GM21526 (cell line): ENCODE data around the gene AKR1B1.

Experiments
- ATAC-seq: cut with Tn5 transposase; IDR thresholded peaks from one replicate; pipeline ENCODE4 v1.9.1; 2021; ENCODE audit warnings: moderate library complexity; ENCODE audit not compliant: unreplicated experiment, low FRiP score

The AKR1B1 gene

DNA sequence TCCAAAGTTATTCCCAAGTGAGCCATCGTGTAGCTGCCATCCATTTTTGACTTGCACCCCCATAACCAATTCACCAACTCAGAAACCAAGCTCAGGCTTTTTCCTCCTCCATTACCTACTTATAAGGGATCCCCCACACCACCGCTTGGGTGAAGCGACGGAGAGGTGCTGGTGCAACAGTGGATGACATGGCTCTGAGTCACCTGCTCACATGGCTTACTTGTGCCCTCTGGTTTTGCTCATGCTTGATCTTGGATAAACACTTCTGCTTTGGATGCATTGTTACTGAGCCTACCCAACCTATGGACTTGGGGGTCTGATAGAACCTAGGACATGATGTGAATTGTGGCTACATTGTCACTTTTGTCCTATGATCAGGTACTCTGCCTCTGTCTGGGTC, 12.0 kb upstream of the AKR1B1 start:
- no peak for ATAC-seq

DNA sequence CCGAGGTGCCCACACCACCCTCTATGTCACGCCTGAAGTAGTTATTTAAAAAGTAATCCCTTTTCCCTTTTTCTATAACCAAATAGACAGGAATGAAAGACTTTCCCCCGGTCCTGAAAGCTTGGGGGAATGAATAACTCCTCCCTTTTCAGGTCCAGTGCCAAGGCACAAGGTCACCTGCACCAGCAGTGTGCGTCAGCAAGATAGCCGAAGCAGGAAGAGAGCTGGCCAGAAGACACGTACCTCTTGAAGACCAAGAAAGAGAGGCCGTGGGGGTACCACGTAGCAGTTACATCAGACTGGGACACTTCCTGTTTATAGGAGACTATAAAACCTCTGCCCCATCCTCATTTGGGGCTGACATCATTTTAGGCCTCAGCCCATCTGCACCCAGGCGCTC, 10.7 kb upstream of the AKR1B1 start:
- no peak for ATAC-seq

DNA sequence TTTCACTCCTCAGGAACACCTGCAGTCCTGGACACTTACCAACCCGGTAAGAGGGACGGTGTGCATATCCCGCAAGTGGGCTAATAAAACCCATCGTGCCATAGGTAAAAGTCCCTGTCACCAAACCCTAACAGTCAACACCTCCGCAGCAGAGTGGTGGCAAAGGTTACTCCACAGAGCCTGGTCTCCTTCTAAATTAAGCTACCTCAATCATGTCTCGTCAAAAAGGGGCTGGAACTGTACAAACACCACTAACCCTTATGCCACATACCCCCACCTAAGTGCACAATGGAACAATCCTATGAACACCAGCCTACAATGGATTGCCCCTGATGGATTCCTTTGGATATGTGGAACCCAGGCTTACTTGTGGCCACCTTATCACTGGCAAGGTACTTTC, 9.6 kb upstream of the AKR1B1 start:
- no peak for ATAC-seq

DNA sequence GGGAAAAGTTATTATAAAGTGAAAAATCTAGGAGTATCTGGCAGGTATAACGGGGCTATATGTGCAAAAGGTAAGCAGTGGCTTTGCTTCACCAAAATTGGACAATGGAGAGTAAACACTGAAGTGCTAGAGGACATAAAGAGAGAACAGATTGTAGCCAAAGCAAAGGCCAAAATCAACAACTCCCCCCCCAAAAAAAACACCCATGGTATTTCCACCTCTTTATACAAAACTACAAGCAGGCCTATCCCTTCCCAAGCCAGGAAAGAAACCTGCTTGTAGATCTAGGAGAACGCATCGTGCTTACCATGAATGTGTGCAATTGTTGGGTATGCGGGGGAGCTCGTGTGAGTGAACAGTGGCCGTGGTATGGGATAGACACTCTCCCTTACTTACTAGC, 9.2 kb upstream of the AKR1B1 start:
- no peak for ATAC-seq

DNA sequence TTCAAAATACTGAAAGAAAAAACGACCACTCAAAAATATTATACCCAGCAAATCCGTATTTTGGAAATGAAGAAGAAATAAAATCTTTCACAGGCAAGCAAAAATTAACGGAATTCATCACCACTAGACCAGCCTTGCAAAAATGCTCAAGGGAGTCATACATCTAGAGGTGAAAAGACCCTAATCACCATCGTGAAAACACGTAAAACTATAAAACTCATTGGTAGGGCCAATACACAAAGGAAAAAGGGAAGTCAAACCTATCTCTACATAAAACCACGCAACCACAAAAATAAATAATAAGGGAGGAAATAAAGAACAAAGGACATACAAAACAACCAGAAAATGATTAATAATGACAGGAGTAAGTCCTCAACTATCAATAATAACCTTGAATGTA, 6.6 kb upstream of the AKR1B1 start:
- no peak for ATAC-seq

DNA sequence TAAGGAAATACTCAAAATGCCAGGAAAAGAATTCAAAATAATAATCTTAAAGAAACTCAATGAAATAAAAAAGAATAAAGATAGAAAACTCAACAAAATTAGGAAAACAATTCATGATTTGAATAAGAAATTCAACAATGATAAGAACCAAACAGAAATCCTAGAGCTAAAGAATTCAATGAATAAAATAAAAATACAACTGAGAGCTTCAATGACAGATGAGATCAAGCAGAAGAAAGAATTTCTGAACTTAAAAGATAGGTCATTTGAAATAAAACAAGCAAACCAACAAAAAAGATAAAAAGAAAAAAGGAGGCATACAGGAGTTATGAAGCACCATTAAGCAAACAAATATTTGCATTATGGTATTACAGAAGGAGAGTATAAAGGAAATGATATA, 5.6 kb upstream of the AKR1B1 start:
- no peak for ATAC-seq

DNA sequence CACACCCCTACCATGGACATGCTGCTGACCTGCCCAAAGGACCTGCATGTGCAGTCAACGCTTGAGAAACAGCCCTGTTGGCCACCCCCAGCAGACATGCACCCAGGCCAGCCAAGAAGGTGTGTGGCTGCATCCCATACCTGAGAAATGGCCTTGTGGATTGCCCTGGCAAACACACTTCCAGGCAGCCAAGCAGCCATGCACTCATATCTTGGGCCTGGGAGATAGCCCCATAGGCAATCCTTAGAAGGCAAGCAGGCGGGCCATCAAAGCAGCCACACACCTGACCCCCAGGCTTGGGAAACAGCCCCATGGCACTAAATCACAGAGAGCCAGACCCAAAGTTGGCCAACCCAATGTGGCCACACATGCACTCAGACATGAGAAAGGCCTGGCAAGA, 4.9 kb upstream of the AKR1B1 start:
- no peak for ATAC-seq

DNA sequence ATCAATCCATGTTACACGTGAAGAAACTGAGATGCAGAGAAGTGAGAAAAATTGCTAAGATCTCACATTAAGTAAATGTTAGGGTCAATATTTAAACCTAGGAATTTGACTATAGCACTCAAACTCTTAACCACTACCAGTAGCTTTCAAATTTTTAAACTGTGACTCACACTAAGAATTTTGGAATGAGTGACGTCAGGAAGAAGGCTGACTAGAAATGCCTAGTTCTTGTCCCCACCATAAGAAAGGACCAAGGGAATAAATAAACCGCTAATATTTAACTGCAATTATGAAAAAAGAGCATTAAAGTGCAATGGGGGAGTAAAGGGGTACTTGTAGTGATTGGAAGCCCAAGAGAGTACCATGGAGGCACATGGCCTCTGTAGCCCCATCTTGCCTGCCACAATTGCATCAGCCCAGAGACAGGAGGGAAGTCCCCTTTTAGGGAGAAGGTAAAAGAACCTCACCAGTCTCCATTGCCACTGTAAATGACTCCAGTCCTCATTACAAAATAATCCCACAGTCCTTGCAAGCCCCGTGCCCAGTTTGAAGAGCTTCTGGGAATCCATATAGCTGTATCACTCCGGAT, 3.5 kb upstream of the AKR1B1 start:
- no peak for ATAC-seq

DNA sequence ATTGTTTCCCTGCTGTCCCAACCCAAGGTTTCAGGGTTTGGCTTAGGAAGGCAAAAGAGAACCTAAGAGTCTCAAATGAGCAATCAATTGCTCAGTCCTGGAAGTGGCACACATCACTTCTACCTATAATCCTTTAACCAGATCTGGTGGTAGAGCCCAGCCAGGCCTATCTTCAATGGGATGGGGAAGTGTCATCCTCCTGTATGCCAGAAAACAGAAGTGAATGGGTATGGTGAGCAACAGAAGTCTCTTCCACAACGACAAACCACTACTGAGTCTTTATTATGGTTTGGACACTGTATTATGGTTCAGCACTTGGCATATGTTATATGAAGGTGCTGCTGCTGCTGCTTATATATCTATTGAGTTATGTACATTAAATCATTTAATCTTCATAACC, 3.0 kb upstream of the AKR1B1 start:
- ATAC-seq = no peak

DNA sequence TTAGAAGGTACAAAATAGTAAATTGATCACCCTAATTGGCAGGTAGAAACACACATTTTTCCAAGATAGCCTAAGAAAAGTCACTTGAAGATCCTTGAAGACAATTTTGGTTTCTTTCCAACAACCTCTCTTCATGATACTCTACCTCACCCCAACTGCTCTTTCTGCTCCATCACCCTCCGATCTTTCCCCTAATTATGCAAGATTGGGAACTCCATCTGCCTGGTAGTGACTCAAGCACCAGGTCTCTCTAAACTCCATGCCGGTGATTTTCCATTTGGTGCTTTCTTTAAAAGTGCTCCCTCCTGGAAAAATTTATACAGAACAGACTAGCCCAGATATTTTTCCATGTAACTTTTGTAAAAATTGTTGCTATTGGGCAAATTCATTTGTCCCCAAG, 1.1 kb upstream of the AKR1B1 start:
- no peak for ATAC-seq

DNA sequence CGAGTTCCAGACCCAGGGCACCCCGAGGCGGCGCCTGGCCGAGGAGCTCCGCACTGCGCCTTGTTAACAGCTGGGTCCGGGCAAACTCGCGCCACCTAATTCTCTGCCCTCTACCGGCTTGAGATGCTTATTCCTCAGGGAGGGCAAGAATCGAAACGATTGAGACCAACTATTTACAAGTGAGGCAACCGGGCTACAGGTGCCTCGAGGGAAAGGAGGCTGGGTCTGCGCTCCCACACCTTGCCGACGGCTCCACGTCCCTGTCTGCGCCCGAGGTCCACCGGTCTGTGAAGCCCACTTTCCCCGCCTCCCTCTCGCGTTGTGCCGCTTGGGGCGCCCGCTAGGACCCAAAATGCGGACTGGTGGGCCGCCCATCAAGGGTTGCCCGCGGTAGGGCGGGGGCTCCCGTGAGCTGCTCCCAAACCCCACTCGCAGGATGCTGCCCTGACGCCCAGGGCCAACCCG, 527 bp downstream of the AKR1B1 start:
- ATAC-seq = peak; percentile 54

DNA sequence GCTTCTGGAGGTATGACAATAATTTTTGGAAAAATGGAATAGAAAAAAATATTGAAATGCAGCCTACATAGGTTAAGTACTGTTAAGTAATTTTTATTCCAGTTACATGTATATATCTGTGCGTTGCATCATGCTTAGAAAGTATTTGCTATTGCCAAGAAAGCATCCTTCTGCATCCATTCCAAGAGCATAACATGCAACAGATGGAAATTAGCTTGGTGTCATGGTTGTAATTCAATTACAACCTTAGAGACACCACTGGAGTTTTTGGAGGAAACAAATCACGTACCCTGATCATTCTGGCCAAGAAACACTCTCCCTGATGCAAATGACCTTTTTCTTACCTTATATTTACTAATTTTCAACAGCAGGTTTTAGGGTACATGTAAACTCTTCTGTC, 1.7 kb downstream of the AKR1B1 start:
- no peak for ATAC-seq

DNA sequence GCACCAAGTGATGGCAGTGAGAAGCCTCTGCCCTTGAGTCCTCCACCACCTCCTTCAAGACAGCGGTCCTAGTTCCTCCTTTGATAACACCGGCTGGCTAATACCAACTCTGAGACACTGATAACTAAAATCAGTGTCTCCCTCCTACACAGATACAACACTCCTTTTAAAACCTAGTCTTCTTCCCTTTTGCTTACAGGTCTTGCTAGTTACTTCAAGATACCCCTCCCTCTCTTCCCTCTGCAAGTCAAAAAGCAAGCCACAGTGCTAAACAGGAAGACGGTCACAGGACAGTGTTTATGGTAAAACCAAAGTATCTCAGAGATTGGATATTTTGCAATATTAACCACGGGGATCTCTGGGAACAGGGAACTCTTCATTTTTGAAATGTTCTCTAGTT, 4.6 kb downstream of the AKR1B1 start:
- no peak for ATAC-seq

DNA sequence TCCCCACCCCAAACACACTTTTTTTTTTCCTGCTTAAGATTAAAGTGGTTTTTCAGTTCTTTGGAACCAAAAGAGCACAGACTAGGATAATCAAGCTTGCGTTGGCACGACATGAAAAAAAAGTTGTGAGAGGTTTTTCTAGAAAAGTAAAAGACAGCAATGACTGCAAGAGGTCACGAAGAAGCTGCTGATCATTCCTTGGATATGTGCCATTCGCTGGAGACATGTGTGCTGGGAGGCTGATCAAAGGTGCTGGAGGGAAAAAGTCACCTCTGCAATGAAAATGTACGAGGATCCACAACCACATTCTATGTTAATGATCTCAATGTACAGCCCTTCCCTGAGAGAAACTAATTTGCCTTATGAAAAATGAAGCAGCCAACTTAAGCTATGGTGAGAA, 5.4 kb downstream of the AKR1B1 start:
- ATAC-seq = no peak

DNA sequence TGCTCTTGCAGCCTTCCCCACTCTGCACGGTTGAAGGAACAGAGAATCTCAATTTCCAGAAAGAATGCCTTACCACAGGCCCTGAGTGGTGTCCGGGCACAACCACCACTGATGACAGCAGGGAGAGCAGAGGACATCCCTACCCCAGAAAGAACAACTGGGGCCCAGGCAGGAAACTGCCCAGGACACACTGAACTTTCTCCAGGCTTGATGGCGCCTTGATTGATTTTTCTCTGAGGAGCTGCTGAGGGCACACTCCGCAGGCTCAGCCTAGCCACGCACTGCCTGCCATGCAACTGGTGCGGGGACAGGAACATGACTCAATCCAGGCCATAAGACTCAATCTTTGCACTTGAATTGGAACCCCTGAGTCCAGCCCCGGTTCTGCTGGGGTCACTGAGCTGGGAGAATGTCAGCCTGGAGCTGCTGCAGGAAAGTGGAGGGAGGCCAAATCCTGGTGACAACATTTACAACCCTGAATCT, 5.9 kb downstream of the AKR1B1 start:
- ATAC-seq = no peak

DNA sequence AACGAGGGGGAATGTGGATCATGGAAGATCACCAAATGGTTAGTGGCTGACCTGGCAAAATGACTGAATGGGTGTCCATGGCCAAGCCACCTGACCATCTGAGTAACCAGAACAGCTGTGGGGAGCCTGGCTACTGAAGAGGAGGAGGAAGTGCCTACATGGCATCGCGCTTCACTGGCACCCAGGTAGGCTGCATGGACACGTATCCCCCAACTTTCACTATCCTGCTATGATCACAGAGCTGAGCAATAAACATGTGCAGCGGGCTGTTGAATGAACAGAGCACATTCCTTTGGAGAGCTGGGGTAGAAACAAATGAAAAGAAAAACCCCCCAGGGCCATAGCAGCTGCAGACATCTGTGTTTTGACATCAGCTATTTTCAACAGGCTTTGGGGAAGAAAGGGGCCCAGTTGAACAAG, 6.5 kb downstream of the AKR1B1 start:
- no peak for ATAC-seq

DNA sequence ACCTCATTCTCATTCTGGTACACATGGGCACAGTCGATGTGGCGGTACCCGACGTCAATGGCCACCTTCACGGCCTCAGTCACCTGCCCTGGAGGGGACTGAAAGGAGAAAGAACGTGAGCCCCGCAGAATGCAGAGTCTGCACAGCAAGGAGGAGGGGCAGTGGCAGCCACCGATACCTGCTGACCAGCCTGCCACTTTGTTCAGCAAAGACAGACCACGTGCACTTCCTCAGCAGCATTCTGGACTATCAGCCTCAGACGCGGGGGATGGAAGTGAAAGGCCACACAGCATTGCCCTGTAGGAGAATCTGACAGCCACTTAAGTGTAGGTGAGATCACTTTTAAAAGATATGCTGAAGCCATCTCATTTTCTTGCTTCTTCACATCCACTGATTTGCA, 7.2 kb downstream of the AKR1B1 start:
- ATAC-seq = no peak

DNA sequence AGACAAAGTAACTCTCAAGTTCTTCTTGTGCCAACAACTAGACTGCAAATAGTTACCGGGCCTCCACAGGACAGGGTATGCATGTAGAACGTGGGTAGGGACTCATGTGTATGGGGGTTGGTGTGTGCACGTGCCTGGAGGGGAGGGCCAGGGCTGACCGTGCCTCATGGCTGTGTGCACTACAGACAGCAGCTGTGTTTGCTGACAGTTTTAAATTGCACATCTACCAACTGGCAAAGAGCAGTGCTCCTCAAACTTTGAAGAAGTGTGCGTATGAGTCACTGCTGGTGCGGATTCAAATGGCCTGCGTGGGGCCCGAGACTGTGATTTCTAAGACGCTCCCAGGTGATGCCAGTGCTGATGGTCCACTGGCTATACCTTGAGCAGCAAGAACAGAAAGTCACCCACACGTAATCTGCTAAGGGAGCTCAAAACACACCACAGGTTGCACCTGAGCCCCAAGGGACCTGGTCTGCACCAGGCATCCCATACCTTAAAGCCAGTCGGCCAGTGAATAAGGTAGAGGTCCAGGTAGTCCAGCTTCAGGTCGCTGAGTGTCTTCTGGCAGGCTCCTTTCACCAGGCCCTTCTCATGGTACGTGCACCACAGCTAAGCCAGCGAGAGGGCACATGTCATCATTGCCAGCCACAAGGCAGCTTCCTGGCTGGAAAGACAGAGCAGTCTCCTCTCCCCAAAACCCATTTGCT, 8.5 kb downstream of the AKR1B1 start:
- ATAC-seq = no peak

DNA sequence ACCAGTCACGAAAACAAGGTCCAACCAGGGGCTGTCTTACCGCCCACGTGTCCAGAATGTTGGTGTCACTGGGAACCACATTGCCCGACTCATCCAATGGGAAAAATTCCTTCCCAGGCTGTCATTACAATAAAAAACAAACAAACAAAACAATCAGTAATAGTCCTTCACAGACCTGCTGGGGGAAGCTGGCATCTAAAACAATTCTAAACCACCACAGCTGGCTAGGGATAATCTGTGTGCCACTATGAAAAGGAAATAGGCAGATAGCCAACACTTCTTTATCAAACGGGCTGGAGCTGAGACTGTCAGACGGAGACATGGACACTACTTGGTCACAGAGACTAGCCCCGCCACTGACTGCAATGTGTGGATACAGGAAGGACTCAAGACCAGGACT, 9.2 kb downstream of the AKR1B1 start:
- ATAC-seq = no peak

DNA sequence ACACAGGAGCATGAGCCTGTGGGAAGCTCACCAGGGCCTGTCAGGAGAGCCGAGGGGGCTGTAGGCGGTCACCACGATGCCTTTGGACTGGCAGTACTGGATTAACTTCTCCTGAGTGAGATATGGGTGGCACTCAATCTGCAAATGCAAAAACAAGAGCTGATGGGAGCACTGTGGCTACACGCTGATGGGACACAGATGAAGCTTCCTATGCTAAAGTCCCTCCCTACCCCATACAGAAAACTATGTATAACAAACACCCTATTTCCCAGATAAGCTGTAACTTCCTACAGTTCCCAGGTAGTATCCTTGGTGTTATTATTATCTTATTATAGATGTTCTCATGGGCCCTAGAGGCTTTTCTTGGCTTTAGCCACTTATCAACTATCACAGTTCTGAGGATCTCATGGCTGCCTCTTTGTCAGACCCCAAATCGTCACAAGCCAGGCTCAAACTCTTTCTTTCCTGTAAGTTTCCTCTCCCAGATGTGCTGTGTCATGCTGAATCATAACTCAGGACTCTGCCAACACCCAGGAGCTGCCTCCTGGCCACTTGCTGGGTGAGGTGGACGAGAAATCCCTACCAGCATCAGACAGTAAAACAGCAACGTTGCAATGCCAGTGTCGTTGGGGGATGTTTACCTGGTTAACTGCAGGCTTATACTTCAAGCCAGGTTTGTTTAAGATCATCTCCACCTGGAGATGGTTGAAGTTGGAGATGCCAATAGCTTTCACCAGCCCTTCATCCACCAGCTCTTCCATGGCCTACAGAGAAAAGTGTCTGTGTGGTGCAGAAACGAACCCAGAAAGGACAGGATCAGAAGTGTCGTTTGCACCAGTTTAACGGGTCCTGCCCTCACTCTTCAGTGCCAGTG, 10.3 kb downstream of the AKR1B1 start:
- no peak for ATAC-seq

DNA sequence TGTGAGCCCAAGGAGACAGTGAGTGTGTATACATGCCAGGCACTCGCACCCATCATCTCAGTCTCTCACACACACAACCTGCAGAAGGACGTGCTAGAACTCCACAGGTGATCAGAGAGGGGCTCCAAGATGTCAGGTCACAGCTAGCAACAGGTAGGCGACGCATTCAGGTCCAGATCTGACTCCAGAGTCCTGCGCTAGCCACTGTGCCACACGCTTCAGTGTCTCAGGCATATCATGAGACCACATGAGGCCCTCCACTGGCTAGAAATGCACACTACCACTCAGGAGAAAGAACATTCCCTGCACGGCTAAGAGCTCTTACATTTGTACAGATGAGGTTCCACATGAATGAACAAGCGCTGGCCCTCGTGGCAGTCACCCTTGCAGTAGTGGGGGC, 11.5 kb downstream of the AKR1B1 start:
- no peak for ATAC-seq
